Measurements from ENCODE around the gene RBM15. TPM values are rescaled to one million over a fixed set of nuclear protein-coding genes. Genes with fewer than 3 reads are reported as not detected.

RBM15 gene
- total RNA-seq, 1 donor: 43.9 TPM

DNA sequence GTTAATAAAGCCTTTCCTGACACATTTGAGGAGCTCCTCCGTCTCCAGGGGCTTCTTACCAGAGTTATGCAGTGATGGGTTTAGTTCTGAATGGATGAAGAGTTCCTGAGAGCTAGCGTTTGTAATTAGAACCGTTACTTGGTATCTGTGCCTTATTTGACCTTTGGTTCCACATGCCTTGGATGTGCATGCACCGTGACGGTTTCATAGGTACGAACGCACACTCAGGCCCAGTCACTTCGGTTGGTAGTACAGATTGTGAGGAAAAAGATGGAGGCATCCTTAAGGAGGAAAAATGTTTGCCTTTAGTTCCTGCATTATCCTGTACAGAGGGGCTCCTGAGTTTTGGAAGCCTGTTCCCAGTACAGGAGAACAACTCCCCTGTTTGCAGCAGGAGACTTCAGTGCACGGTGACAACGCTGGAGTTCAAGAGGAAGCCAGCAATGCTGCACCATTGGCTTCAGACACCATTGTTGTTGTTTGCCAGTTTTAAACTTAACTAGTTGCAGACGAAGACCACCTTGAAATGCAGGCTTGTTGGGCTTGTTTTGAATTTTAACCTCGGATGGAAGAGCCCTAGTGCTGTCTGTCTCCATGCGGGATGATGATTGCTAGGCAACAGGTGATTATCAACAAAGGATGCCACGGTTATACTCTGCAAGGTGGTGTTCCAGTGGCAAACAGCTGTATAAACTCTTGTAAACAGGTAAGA, 8.2 kb downstream of the RBM15 start:
- no peak overlapping the region for H3K4me3 ChIP-seq (ENCODE audit: low read depth, low read length)
- TF ChIP-seq, protein P1, sequence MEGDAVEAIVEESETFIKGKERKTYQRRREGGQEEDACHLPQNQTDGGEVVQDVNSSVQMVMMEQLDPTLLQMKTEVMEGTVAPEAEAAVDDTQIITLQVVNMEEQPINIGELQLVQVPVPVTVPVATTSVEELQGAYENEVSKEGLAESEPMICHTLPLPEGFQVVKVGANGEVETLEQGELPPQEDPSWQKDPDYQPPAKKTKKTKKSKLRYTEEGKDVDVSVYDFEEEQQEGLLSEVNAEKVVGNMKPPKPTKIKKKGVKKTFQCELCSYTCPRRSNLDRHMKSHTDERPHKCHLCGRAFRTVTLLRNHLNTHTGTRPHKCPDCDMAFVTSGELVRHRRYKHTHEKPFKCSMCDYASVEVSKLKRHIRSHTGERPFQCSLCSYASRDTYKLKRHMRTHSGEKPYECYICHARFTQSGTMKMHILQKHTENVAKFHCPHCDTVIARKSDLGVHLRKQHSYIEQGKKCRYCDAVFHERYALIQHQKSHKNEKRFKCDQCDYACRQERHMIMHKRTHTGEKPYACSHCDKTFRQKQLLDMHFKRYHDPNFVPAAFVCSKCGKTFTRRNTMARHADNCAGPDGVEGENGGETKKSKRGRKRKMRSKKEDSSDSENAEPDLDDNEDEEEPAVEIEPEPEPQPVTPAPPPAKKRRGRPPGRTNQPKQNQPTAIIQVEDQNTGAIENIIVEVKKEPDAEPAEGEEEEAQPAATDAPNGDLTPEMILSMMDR (IDR thresholded peaks at IDR 0.05; ENCODE audit: insufficient read depth, low read length): no peak
- DNase-seq (ENCODE audit: low read depth): no peak

DNA sequence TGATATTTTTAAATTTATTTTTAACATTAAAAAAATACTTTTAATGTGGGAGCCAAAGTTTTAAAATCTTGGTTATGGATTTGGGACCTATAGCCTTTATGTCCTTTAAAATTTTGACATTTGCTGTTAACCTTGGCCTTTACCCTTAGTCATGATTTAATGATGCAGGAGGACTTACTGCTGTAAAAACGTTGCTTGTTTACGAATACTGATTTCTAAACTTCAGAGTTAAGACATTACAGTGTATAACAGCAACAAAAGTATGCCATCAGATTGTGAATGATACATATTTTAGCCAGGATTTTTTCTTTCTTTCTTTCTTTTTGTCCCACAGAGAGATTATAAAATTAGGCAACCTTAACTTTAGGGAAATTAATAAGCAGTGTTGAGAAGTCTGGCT, 8.9 kb downstream of the RBM15 start:
- H3K4me3 ChIP-seq (ENCODE audit: low read depth, low read length): no peak overlapping the region
- no peak for DNase-seq (ENCODE audit: low read depth)
- TF ChIP-seq, protein P1 (IDR thresholded peaks at IDR 0.05; ENCODE audit: insufficient read depth, low read length): no peak

DNA sequence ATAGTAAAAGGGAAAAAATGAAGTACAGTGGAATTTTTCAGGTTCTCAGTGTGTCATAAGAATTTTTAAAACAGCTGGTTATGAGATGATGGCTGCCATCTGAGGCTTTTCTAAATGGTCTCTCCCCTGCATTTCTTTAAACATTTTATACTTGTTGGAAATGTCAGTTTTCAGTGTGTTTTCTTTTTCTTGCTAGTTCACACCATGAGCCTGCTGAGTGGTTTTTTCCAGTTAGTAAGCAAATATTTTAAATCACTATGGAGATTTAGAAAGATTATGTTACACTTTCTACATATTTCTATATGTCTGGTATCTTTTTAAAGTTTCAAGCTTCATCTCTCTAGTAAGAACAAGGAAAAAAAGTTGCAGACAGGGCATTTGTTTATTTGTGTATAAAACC, 9.6 kb downstream of the RBM15 start:
- TF ChIP-seq, protein P1 (IDR thresholded peaks at IDR 0.05; ENCODE audit: insufficient read depth, low read length): no peak
- no peak overlapping the region for H3K4me3 ChIP-seq (ENCODE audit: low read depth, low read length)
- no peak for DNase-seq (ENCODE audit: low read depth)

DNA sequence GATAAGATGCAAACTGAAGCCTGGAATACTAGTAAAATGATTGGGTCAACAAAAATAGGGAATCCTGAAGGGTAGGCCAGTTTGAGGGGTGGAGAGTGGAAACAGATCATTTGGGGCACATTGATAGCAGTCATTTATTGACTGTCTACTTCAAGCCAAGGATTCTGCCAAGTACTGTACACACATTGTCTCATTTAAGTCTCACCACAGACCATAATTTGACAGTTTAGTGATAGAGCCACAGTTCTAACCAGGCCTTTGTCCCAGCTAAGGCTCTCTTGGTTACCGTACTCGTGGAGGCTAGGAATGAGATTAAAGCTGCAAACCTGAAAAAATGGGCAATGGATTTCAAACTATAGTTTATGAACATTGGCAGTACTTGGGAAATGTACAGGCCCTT, 11.2 kb downstream of the RBM15 start:
- TF ChIP-seq, protein P1 (IDR thresholded peaks at IDR 0.05; ENCODE audit: insufficient read depth, low read length): no peak
- no peak overlapping the region for H3K4me3 ChIP-seq (ENCODE audit: low read depth, low read length)
- no peak for DNase-seq (ENCODE audit: low read depth)

DNA sequence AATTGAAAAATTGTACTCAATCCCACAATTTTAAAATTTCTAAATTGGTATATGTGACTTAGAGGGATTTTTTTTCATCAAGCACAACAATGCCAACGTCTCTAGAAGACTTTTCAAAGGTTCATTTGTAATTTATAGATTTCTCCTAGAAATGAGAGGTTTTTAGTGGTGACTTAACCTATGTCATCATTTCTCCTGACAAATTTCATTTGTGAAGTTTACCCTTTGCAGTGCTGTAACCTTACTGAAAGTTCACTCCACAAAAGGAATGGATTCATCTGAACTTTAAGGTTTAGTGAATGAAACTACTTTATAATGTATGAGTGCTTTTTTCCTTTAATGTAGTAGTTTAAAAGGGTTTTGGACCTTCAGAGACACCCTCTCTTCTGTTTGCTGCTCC, 16.1 kb downstream of the RBM15 start:
- no peak overlapping the region for H3K4me3 ChIP-seq (ENCODE audit: low read depth, low read length)
- TF ChIP-seq, protein P1 (IDR thresholded peaks at IDR 0.05; ENCODE audit: insufficient read depth, low read length): no peak
- no peak for DNase-seq (ENCODE audit: low read depth)

DNA sequence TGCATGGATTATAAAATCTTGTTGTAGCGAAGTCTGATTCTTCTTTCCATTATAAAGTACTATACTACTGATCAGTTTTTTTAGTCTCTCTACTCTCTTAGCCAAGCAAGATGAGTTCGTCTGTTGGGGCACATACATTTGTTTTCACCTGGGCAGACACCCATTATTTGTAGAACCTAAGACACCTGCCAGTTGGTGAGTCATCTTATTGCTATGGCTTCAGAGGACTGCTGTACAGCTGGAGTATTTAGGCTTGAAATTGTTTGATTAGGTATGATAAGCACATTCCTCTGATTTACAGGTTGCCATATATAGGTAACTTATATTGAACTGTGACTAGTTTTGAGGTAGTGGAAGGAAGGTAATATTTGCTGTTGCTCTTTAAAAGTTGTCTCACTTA, 17.2 kb downstream of the RBM15 start:
- DNase-seq (ENCODE audit: low read depth): no peak
- TF ChIP-seq, protein P1 (IDR thresholded peaks at IDR 0.05; ENCODE audit: insufficient read depth, low read length): no peak
- H3K4me3 ChIP-seq (ENCODE audit: low read depth, low read length): no peak overlapping the region

DNA sequence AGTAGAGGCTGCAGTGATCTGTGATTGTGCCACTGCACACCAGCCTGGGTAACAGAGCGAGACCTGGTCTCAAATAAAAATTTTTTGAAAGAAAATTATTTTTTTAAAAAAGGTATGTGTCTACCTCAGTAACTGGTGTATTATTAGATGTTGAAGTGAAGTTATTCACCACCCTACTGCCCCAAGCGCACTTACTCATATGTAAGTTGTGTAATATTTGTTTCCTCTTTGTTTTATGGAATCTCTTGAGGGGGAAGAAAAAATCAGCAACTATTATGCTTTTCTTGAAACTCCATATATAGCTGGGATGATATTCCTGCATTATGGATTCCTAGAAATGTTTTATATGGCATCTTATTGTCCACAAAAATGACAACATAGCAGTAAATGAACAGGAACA, 21.3 kb downstream of the RBM15 start:
- no peak overlapping the region for H3K4me3 ChIP-seq (ENCODE audit: low read depth, low read length)
- no peak for DNase-seq (ENCODE audit: low read depth)
- TF ChIP-seq, protein P1 (IDR thresholded peaks at IDR 0.05; ENCODE audit: insufficient read depth, low read length): no peak

All from fibroblast of the aortic adventitia (primary cell).